Activated CD4-positive, alpha-beta T cell treated with anti-CD3 and anti-CD28 coated beads, Interleukin-2, amount 10 ng/mL, durations not matched to agents 7 days and 5 days (primary cell): ENCODE results near the gene WFDC6. TPM values are rescaled to one million over a fixed set of nuclear protein-coding genes. Genes with fewer than 3 reads are reported as not detected.

ENCODE experiments used
- CTCF ChIA-PET: fragments of 350-600 bp; sonication (Branson Sonifier 250); formaldehyde crosslinking; loops from one replicate; lab custom pipeline; 2021; ENCODE audit warnings: antibody characterized with exemption; lab: Charles Lee
- POLR2A ChIA-PET: fragments of 350-600 bp; sonication (Branson Sonifier 250); formaldehyde crosslinking; loops from one replicate; lab custom pipeline; 2021; ENCODE audit warnings: antibody characterized with exemption; lab: Charles Lee
- DNase-seq: peaks from one replicate; pipeline ENCODE4 v3.0.0-alpha.2; 2020
- H3K27ac Mint-ChIP-seq: one replicate; pipeline ENCODE4 v1.8.0; 2021; ENCODE audit warnings: mild to moderate bottlenecking, moderate library complexity, mixed read lengths
- H3K27me3 Mint-ChIP-seq: one replicate; pipeline ENCODE4 v1.8.0; 2021; ENCODE audit warnings: mixed read lengths
- H3K36me3 Mint-ChIP-seq: one replicate; pipeline ENCODE4 v1.8.0; 2021; ENCODE audit warnings: low read depth, mixed read lengths
- H3K4me1 Mint-ChIP-seq: one replicate; pipeline ENCODE4 v1.8.0; 2021; ENCODE audit warnings: mixed read lengths
- H3K4me3 Mint-ChIP-seq: one replicate; pipeline ENCODE4 v1.8.0; 2021; ENCODE audit warnings: mild to moderate bottlenecking, moderate library complexity, mixed read lengths
- H3K9me3 Mint-ChIP-seq: one replicate; pipeline ENCODE4 v1.8.0; 2021; ENCODE audit warnings: mixed read lengths
- total RNA-seq, 2 experiments: library from RNA; stranded (reverse); gene quantifications; one replicate each; pipeline ENCODE4 v1.2.3, GENCODE V29; 2021

WFDC6 gene
- total RNA-seq, 2 experiments from 2014 or later: not detected

- Mint-ChIP-seq H3K36me3 (no peaks in the 10 kb centered on the region), H3K4me1 (no peaks in the 10 kb centered on the region), H3K9me3 (no peaks in the 10 kb centered on the region), H3K4me3 (no peak overlapping the region), H3K27ac (no peak overlapping the region), H3K27me3 (peaks cover 16% of the 10 kb centered on the region)
- ChIA-PET CTCF (no interaction called here), POLR2A (no interaction called here)
- DNase-seq: no peak
Measured at GRCh38 chr20:45550765-45551164, 11.5 kb upstream of the WFDC6 start.

DNA sequence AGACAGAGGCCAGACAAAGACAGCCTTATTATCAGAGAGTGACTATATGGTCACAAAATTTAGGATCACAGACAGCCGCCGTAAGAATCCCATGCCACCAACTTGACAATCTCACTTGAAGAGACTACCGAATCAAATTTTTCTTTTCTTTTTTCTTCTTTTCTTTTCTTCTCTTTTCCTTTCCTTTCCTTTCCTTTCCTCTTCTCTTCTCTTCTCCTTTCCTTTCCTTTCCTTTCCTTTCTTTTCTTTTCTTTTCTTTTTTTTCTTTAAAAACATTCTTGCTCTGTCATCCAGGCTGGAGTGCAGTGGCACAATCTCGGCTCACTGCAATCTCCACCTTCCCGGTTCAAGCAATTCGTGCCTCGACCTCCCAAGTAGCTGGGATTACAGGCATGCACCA, 9.1 kb upstream of the WFDC6 start:
- H3K4me3 Mint-ChIP-seq: no peak overlapping the region
- H3K4me1 Mint-ChIP-seq: no peaks in the 10 kb centered on the region
- no peak overlapping the region for H3K27ac Mint-ChIP-seq
- CTCF ChIA-PET: interaction anchor here (0.6 kb wide), 1 partner anchor 66 kb away, joined by 5 read pairs; no protein-coding TSS in a partner anchor
- DNase-seq: no peak
- POLR2A ChIA-PET: no interaction called here
- H3K9me3 Mint-ChIP-seq: no peaks in the 10 kb centered on the region
- no peaks in the 10 kb centered on the region for H3K36me3 Mint-ChIP-seq
- peaks cover 29% of the 10 kb centered on the region for H3K27me3 Mint-ChIP-seq

DNA sequence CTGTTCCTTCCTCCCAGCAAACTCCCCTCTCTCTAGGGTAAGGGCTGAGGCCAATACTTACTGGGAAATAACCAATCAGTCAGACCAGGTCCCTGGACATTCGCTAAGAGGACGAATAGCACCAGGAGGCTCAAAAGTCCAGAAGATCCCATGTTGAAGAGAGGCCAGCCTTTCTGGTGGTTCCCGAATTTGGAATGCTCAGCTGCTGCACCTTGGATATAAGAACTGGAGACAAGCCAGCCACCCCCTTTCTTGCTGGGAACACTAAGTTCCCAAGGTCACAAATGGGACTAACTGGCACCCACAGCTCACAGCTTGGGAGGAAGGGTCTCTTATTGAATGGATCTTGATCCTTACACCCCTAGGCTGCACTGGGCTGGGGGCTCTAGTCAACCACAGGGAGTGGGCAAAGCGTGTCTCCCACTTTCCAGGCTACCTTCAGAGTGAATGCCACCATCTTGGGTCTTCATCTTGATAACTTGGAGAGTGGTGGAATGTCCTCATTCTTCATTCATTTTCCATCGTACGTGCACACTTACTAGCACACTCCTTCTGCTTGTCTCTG, 8.0 kb upstream of the WFDC6 start, which contains the start of gene EPPIN:
TSS of gene EPPIN (minus strand) at position 196 of the 565 bp plus-strand sequence. CDS start at position 152, 44 bp downstream.
- no peaks in the 10 kb centered on the region for H3K9me3 Mint-ChIP-seq
- CTCF ChIA-PET: interaction anchor here (1.0 kb wide), 1 partner anchor 224 kb away, joined by 4 read pairs; no protein-coding TSS in a partner anchor
- DNase-seq: no peak
- H3K4me1 Mint-ChIP-seq: no peaks in the 10 kb centered on the region
- H3K27me3 Mint-ChIP-seq: peaks cover 36% of the 10 kb centered on the region
- no peaks in the 10 kb centered on the region for H3K36me3 Mint-ChIP-seq
- POLR2A ChIA-PET: no interaction called here
- no peak within 1 kb of the TSS for H3K27ac Mint-ChIP-seq
- H3K4me3 Mint-ChIP-seq: no peak within 1 kb of the TSS

- no peak for DNase-seq
- POLR2A ChIA-PET: no interaction called here
- H3K27ac Mint-ChIP-seq: no peak overlapping the region
- H3K4me1 Mint-ChIP-seq: no peaks in the 10 kb centered on the region
- no peaks in the 10 kb centered on the region for H3K9me3 Mint-ChIP-seq
- CTCF ChIA-PET: no interaction called here
- no peaks in the 10 kb centered on the region for H3K36me3 Mint-ChIP-seq
- H3K4me3 Mint-ChIP-seq: no peak overlapping the region
- H3K27me3 Mint-ChIP-seq: peaks cover 35% of the 10 kb centered on the region
Measured at GRCh38 chr20:45545754-45546453, 6.6 kb upstream of the WFDC6 start.

DNA sequence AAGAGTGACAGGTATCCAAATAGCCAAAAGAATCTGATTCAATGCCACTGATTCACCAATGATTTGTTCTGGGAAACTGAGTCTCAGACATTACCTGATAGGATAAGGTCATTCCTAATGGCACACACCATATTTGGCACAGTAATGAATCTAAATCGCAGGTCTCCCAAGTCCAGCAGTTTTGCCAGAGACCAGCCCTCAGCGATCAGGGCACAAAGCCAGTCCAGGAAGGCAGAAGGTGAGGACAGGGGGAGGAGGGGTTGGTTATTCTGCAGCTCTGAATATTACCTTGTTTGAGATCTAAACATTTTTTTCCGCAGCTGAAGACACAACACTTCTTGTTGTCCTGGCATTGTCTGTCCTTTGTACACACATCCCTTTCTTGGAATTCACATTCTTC, 6.1 kb upstream of the WFDC6 start:
- H3K27ac Mint-ChIP-seq: no peak overlapping the region
- H3K27me3 Mint-ChIP-seq: peaks cover 34% of the 10 kb centered on the region
- H3K36me3 Mint-ChIP-seq: no peaks in the 10 kb centered on the region
- H3K4me3 Mint-ChIP-seq: no peak overlapping the region
- POLR2A ChIA-PET: no interaction called here
- no peaks in the 10 kb centered on the region for H3K9me3 Mint-ChIP-seq
- DNase-seq: no peak
- CTCF ChIA-PET: no interaction called here
- H3K4me1 Mint-ChIP-seq: no peaks in the 10 kb centered on the region

DNA sequence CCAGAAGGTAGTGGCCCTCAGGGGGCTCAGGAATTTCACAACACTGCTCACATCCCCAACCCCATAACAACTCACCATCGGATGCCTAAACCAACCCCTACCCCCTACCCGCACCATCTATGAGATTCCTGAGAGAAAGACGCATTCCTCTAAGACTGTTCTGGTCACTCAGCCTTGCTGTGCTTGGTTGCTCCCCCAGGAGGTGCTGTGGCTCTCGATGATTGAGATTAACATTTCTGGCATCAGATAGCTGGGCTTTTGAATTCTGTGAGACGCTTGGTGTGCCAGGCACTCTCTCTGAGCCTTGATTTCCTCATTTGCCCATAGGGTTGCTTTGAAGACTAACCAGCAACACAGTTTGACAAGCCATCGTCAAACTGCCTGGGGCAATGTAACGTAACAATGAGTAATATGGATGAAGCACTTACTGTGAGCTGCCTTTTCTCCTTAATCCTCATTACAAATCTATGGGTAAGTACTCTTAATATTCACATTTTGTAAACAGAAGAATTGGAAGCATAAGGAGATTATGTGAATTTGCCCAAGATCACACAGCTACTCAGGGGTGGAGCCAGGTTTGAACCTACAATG, 978 bp downstream of the WFDC6 start:
- DNase-seq: no peak
- H3K36me3 Mint-ChIP-seq: no peaks in the 10 kb centered on the region
- H3K4me1 Mint-ChIP-seq: no peaks in the 10 kb centered on the region
- H3K4me3 Mint-ChIP-seq: no peak overlapping the region
- peaks cover 14% of the 10 kb centered on the region for H3K27me3 Mint-ChIP-seq
- ChIA-PET POLR2A (no interaction called here), CTCF (no interaction called here)
- H3K27ac Mint-ChIP-seq: no peak overlapping the region
- H3K9me3 Mint-ChIP-seq: no peaks in the 10 kb centered on the region

- peaks cover 25% of the 10 kb centered on the region for H3K27me3 Mint-ChIP-seq
- no peaks in the 10 kb centered on the region for H3K4me1 Mint-ChIP-seq
- no peaks in the 10 kb centered on the region for H3K9me3 Mint-ChIP-seq
- no peak overlapping the region for H3K27ac Mint-ChIP-seq
- no peaks in the 10 kb centered on the region for H3K36me3 Mint-ChIP-seq
- ChIA-PET CTCF (interaction anchor here (0.6 kb wide), 1 partner anchor 94 kb away, joined by 5 read pairs; no protein-coding TSS in a partner anchor), POLR2A (no interaction called here)
- no peak overlapping the region for H3K4me3 Mint-ChIP-seq
- no peak for DNase-seq
Measured at GRCh38 chr20:45527294-45527693, 12.0 kb downstream of the WFDC6 start.

- ChIA-PET POLR2A (no interaction called here), CTCF (no interaction called here)
- no peak overlapping the region for H3K4me3 Mint-ChIP-seq
- peaks cover 24% of the 10 kb centered on the region for H3K27me3 Mint-ChIP-seq
- no peak overlapping the region for H3K27ac Mint-ChIP-seq
- no peak for DNase-seq
- H3K9me3 Mint-ChIP-seq: no peaks in the 10 kb centered on the region
- H3K36me3 Mint-ChIP-seq: no peaks in the 10 kb centered on the region
- no peaks in the 10 kb centered on the region for H3K4me1 Mint-ChIP-seq
Measured at GRCh38 chr20:45523821-45524220, 15.5 kb downstream of the WFDC6 start.

DNA sequence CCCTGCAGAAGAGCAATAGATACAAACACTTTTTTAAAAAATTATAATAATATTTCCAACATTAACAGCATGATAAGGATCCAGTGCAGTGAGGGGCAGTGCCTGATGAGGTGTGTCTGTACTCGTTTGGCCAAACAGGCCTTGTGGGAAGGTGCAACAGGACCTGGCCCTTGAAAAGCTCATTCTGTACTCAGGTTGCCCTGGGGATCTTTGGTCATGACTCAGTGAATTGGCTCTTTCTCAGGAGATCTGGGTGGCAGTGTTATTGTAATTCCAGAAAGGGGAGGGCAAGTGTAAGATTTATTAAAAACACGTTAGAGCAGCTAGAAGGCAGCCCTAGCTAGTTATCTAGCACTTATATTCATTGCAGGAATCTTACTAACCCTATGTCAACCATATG, 21.0 kb downstream of the WFDC6 start:
- DNase-seq: no peak
- CTCF ChIA-PET: interaction anchor here (0.6 kb wide), 1 partner anchor 672 kb away, joined by 4 read pairs; no protein-coding TSS in a partner anchor
- Mint-ChIP-seq H3K27me3 (peaks cover 32% of the 10 kb centered on the region), H3K4me1 (no peaks in the 10 kb centered on the region), H3K4me3 (no peak overlapping the region), H3K27ac (no peak overlapping the region), H3K36me3 (no peaks in the 10 kb centered on the region), H3K9me3 (no peaks in the 10 kb centered on the region)
- POLR2A ChIA-PET: no interaction called here

GRCh38 chr20:45515147-45515913, 24.0 kb downstream of the WFDC6 start, which contains the start of gene SPINT3:
Gene SPINT3, minus strand, starts transcription at chr20:45515622. Its CDS starts 14 bp downstream, at chr20:45515608.
- Mint-ChIP-seq H3K27ac (no peak within 1 kb of the TSS), H3K36me3 (no peaks in the 10 kb centered on the region), H3K9me3 (no peaks in the 10 kb centered on the region), H3K4me3 (no peak within 1 kb of the TSS), H3K27me3 (peaks cover 26% of the 10 kb centered on the region), H3K4me1 (no peaks in the 10 kb centered on the region)
- ChIA-PET POLR2A (no interaction called here), CTCF (no interaction called here)
- no peak for DNase-seq

GRCh38 chr20:45510242-45510862, 28.9 kb downstream of the WFDC6 start:
- H3K27ac Mint-ChIP-seq: no peak overlapping the region
- ChIA-PET CTCF (no interaction called here), POLR2A (no interaction called here)
- H3K27me3 Mint-ChIP-seq: peaks cover 29% of the 10 kb centered on the region
- peaks cover 8% of the 10 kb centered on the region for H3K4me1 Mint-ChIP-seq
- no peak for DNase-seq
- H3K9me3 Mint-ChIP-seq: no peaks in the 10 kb centered on the region
- H3K36me3 Mint-ChIP-seq: no peaks in the 10 kb centered on the region
- no peak overlapping the region for H3K4me3 Mint-ChIP-seq

DNA sequence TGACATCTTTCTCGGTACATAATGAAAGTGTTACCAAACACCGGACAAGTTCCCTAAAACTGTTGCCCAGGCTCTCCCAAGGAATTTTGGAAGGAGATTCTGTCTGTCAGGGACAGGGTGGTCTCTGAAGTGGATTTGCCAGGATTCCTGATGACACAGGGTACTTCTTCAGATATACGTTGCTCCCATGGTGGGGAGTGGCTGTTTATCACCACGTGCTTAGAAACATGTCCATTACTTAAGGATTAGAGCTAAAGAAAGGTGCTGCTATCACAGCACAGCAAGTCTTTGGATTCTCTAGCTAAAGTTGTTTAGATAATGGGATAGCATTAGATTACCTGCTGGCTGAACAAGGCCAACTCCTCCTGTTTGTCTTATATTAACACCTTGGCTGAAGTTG, 30.2 kb downstream of the WFDC6 start:
- no peak for DNase-seq
- POLR2A ChIA-PET: interaction anchor here (0.8 kb wide), 1 partner anchor 251 kb away, joined by 9 read pairs; no protein-coding TSS in a partner anchor
- Mint-ChIP-seq H3K27me3 (peaks cover 25% of the 10 kb centered on the region), H3K9me3 (no peaks in the 10 kb centered on the region), H3K4me1 (peaks cover 8% of the 10 kb centered on the region), H3K36me3 (no peaks in the 10 kb centered on the region), H3K4me3 (no peak overlapping the region), H3K27ac (no peak overlapping the region)
- CTCF ChIA-PET: interaction anchor here (0.6 to 0.8 kb wide), 3 partner anchors 13 to 69 kb away, joined by 3 to 4 read pairs (median 3); no protein-coding TSS in a partner anchor
